ENCODE data around the gene IBTK.
A peak's percentile ranks its signal among the peaks of the same experiment; 100 is the strongest.
"Not testable (repeated sequence)": the region's sequence is repeated elsewhere in the genome, so short reads cannot be mapped to it uniquely, and the experiment has no call there.

IBTK gene, protein sequence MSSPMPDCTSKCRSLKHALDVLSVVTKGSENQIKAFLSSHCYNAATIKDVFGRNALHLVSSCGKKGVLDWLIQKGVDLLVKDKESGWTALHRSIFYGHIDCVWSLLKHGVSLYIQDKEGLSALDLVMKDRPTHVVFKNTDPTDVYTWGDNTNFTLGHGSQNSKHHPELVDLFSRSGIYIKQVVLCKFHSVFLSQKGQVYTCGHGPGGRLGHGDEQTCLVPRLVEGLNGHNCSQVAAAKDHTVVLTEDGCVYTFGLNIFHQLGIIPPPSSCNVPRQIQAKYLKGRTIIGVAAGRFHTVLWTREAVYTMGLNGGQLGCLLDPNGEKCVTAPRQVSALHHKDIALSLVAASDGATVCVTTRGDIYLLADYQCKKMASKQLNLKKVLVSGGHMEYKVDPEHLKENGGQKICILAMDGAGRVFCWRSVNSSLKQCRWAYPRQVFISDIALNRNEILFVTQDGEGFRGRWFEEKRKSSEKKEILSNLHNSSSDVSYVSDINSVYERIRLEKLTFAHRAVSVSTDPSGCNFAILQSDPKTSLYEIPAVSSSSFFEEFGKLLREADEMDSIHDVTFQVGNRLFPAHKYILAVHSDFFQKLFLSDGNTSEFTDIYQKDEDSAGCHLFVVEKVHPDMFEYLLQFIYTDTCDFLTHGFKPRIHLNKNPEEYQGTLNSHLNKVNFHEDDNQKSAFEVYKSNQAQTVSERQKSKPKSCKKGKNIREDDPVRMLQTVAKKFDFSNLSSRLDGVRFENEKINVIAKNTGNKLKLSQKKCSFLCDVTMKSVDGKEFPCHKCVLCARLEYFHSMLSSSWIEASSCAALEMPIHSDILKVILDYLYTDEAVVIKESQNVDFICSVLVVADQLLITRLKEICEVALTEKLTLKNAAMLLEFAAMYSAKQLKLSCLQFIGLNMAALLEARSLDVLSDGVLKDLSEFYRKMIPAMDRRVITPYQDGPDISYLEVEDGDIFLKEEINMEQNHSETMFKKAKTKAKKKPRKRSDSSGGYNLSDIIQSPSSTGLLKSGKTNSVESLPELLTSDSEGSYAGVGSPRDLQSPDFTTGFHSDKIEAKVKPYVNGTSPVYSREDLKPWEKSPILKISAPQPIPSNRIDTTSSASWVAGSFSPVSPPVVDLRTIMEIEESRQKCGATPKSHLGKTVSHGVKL (N-terminal part only)

DNA sequence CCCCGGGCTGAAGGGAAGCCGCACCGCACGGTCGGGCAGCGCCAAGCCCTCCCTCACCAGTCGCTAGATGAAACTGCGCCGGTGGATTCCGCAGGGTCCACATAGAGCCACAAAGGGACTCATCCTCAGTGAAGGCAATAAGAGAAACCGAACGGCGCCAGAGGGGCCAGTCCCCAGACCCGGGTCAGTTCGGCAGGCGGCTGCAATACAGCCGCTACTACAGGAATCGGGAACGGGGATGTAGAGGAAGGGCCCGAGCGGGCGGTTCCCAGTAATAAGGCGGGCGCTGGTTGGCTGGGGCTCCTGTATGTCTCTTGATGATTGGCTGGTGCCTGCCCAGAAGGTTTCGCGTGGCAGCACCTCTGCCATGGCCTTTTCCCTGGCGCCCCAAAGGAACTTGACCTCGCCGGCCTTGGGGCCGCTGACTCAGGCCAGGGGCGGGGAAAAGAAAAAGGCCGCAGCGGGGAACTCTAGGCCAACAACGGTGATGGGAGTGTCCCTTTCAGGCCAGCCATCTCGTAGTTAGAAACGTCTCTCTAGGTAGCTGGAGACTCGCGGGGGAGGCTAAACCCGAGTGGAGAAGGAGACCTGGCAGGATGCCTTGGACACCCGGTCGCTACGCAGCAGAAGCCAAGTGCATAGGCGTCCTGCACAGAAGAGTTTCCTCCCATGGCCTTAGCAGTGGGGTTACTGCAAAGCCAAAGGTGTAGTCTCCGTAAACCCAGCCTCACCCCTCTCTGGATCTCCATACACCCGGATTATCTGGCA lies at the start of gene IBTK:
Gene IBTK (minus strand): TSS at position 240 of the 768 bp plus-strand sequence. CDS start 7,258 bp downstream, outside the sequence.
- DNase-seq, result peak; percentile 74 to 97 (median 93)

DNA sequence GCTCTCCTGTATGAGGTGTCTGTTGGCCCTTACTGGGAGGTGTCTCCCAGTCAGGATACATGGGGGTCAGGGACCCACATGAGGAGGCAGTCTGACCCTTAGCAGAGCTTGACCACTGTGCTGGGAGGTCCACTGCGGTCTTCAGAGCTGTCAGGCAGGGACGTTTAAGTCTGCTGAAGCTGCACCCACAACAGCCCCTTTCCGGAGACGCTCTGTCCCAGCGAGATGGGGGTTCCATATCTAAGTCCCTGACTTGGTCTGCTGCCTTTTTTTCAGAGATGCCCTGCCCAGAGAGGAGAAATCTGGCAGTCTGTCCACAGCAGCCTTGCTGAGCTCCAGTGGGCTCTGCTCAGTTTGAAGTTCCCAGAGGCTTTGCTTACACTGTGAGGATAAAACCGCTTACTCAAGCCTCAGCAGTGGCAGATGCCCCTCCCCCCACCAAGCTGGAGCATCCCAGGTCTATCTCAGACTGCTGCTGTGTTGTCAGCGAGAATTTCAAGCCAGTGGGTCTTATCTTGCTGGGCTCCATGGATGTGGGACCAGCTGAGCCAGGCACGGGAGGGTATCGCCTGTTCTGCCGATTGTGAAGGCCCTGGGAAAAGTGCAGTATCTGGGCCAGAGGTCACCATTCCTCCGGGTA lies 36.3 kb upstream of the IBTK start:
- DNase-seq, result no peak

DNA sequence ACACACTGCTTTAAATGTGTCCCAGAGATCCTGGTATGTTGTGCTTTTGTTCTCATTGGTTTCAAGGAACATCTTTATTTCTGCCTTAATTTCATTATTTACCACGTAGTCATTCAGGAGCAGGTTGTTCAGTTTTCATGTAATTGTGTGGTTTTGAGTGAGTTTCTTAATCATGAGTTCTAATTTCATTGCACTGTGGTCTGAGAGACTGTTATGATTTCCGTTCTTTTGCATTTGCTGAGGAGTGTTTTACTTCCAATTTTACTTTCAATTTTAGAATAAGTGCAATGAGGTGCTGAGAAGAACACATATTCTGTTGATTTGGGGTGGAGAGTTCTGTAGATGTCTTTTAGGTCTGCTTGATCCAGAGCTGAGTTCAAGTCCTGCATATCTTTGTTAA lies 34.0 kb upstream of the IBTK start:
- DNase-seq, result not testable (repeated sequence)

DNA sequence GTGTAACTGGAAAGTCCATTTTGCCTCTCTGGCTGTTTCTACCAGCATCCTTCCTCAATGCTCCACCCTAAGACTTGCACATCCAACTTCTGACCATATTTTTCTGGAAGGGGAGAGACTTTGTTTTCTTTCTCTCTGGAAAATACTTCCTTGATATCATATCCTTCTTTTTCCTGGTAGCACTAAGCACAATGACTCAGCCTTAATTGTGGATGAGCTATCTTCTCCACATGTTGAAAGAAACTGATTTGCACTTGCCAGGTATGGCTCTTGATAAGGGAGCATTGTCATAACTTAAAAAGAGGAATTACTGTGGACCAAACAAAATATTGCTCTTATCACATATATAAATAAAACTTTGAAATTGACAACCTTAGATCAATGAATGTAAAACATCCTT lies 30.1 kb upstream of the IBTK start:
- DNase-seq, result no peak

DNA sequence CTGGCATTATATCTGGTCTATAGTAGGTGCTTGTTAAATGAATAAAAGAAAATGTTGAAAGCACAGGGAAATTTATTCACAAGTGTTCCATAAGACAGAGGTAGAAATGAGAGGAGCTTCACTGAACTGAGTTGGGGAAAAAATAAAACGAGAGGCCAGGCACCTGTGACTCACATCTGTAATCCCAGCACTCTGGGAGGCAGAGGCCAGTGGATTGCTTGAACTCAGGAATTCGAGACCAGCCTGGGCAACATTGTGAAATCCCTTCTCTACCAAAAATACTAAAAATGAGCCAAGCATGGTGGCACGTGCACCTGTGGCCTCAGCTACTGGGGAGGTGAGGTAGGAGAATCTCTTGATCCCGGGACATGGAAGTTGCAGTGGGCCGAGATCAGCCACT lies 28.1 kb upstream of the IBTK start:
- DNase-seq, result no peak

DNA sequence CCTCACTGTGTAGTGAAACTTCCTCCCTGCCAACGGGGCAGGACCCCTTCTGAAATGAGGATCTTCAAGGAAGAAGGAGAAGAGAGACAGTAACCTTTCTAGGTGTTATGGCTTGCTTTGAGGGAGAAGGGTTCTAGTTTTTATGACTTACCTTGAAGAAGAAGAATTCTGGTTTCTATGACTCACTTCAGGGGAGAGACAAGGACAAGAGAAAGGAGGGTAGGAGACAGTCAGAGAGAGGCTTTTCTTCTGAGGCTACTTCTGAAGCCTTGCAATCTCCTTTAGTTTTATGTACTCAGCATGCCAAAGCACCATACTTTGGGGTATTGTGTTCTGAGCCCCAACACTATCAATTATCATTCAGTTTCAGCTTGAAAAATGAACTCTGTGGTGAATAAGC lies 25.8 kb upstream of the IBTK start:
- no peak for DNase-seq

DNA sequence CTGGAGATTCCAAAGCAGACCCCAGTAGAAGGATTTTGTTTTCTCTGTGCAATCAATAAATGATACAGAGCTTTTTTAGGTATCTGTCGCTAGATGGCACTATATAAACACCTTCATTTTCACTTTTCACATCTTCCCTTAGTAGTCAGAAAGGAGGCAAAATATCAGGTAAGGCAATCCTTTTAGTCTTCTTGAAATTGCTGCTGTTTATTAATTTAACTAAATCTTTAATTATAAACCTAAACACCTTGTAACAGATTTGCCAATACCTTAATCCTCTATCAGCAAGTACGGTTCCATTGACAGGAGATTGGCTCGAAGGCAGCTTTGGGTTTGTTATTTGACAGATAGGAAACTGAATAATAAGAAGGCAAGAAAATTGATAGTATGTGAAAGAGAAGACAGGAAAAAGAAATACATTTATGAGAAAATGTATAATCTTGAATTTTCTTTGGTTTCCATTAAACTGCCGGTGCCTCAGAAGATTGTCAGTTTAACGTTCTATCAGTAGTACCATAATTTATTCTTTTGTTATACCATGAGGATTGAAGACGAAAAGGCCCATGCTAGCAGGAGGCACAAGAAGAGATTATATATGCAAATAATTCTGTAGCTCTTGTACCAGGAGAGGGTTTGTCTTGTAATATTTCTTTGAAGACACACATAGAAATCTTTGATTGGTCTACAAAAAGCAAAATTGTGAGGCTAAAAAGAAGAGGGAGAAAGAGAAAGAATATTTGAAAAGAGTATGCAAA lies 23.5 kb upstream of the IBTK start:
- no peak for DNase-seq

DNA sequence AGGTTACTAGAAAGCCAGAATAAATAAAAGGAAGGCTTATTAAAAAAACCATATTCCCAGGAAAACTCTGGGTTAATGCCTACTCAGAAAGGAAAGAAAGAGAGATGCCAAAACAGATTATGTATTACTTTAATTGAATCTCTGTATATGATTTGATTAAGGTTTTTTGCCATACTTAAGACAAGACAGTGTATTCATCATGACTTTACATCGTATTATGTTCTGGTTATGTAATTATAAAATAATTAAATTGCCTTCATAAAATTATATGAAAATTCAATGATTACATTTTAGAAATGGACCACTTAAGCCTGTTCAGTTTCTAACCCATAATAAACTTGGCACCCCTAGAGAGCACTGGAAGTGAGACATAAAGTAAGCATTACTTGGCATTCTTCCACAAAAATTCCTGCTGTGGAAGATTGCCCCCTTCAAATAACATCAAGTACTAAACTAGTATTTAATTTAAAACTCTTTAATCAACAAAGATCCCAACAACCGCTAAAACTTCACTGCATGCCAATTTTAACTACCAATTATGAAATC lies 20.8 kb upstream of the IBTK start:
- no peak for DNase-seq

DNA sequence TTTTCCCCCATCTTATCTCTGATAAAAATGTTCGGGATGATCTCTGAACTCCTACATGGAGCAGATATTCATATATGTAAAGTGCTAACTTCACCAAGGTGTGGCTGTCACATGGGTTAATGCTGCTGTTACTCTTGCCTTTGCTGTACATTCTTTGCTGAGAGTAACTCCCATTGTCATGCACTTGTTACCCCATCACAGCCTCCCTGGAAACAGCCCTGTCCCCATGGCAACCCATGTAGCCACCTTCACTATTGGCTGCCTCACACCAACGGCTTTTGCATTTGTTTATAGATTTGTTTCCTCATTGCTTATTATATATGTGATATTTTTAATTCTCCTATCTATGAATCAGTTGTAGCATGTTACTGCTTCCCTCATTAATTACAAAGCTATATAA lies 17.3 kb upstream of the IBTK start:
- peak in 1 of 58 donors; percentile 2 for DNase-seq

DNA sequence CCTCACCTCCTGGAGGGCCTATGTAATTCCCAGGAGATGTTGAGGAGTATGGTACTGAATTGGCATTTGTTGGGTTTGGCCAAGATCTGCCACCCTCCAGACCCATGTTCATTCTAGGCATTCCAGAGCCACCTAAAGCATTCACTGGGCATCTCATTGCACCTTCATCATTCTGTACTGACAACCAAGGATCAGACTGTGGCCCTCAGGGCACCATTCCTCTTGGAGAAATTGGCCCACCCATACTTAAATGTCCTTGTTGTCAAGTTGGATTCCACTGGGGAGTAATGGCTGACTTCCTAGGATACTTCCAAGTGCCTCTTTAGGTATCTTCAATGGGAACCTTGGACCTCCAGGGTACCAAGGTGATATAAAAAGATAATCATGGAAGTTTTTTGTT lies 16.8 kb upstream of the IBTK start:
- DNase-seq, result no peak

DNA sequence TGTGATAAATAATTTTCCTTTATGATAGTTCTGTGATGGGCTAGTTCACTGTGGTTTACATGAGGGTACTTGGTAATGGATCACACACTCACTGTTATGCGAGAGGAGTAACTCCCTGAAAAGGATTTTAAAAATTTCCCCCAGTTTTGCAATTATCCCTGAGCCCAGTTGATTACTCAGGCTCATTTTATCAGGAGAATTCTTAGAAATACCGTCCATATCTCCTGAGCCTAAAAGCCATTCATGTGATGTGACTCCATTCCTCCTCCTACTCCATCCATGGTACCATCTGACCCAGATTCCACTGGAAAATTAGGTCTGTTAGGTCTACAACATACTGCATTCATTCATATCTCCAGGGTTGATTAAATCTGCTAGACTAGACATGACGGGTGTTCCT lies 16.4 kb upstream of the IBTK start:
- DNase-seq, result no peak

DNA sequence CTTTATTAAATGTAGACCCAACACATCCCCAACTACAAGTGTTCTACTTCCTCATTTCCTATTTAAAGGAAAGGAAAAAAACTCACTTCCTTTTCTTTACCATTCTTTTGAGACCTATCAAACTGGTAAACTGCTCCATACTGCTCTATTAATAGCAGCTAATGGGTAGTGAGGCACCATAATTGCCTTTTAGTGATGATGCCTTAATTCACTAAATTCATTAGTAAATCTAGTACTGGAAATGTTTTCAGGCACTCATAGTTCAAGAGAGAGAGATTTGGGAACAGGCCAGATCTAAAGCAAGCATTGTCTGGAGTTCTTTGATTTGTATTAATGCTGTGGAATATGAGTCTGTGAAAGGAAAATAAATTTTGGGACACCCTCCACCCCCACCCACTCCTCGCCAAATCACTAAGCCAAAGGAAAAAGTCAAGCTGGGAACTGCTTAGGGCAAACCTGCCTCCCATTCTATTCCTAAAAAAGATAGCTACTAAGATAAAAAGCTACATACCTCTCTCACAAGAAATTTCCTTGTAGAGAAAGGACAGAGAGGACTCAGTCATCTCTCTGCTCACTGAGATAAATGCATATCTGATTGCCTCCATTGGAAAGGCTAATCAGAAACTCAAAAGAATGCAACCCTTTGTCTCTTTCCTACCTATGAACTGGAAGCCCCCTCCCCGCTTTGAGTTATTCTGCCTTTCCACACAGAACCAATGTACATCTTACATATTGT lies 13.6 kb upstream of the IBTK start:
- DNase-seq, result no peak

DNA sequence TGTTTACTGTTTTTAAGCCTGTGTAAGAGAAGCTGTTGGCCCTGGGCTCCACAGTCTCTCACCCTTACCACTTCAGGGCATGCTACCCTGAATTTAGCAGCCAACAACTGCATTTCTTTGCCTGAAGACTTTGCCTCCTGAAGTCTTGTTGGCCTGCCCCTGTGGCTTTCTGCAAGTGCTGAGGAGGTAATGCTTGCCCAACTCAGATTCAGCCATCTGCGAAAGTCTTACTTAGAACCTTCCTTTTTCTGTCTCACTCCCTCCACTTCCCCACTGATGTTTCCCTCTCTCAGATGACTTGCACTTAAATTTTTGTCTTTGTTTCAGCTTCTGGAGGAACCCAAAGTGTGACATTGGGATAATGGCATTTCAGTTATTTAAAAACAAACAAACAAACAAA lies 11.8 kb upstream of the IBTK start:
- DNase-seq, result no peak

DNA sequence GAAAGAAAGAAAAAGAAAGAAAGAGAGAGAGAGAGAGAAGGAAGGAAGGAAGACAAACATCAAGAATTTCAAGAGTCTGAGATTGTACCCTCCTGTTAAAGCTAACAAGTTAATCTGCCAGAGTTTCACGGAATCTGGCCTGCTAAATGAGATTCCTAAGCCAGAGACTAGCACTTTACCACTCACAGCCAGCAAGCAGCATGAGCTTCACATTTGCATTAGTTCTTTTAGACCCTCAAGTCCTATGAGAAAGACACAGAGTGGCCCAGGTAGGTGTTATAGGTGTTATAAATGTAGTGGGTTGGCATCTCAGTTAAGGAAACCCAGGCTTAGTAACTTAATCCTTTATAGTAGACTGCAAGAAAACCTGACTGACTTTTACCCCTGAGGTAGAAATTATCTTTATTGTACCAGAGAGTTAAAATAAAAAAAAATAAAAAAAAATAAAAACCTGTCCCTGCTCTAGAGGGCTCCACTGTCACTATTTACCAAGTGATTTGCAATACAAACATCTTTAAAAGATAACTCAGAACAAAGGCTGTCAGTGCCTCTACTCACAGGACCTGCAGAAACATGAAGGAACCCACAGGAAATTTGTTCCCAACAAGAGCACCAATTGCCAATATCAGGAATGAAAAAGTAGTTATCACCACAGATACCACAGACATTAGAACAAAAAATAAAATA lies 9.7 kb upstream of the IBTK start:
- DNase-seq, result no peak

DNA sequence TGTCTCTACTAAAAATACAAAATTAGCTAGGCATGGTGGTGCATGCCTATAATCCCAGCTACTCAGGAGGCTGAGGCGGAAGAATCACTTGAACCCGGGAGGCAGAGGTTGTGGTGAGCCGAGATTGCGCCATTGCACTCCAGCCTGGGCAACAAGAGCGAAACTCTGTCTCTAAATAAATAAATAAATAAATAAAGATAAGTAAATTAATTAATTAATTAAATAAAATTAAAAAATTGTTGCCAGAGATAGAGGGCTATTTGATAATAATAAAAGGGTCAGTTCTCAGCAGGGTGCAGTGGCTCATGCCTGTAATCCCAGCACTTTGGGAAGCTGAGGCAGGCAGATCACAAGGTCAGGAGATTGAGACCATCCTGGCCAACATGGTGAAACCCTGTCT lies 7.2 kb upstream of the IBTK start:
- DNase-seq, result not testable (repeated sequence)

DNA sequence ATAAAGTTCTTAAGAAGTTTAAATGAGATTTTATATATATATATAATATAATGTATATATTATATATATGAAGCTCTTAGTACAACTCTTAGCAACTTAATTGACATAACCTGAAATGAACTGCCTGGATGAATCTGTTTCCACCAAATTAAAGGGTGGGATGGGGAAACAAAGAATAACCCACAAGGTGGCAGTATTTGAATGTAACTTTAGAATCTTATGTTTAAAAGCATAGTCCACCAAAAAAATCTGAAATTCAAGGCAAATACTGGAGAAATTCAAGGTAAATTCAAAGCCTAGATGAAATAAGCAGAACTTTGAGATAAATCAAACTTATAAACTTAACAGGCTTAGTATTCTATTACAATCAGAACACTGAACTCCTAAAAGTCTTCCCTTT lies 4.4 kb upstream of the IBTK start:
- DNase-seq, result no peak

DNA sequence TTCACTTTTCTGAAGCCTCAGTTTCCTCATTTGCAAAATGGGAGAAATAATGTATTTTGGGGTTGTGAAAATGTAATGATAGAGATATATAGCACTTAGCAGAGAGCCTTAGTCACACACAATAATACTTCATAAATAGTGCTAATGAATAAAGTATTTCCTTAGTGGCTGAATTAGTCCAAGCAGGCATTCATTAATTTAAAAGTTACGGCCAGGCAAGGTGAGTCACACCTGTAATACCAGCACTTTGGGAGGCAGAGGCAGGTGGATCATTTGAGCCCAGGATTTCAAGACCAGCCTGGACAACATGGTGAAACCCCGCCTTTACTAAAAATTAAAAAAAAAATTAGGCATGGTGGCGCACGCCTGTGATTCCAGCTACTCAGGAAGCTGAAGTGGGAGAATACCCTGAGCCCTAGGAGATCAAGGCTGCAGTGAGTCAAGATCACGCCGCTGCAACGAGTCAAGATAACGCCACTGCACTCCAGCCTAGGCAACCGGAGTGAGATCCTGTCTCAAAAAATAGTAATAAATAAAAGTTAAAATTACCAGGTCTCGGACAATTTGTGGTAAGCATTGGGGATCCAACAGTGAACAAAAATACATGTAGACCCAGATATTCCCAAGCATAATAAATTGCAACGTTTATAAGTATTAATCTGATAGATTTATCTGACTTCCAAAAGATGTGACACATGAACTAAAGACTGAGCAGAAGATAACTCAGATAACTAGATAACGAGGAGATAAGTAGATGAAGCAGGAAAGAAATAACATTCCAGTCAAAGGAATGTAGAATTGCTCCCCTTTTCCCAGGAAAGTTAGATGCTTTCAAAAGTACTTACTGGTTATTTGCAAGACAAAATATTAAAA lies 2.1 kb upstream of the IBTK start:
- no peak for DNase-seq

Data from anterior cingulate cortex (tissue), 58 donors.